Heart left ventricle (tissue), 16 donors: ENCODE measurements around the gene CDK2. TPM values are rescaled to one million over a fixed set of nuclear protein-coding genes. Genes with fewer than 3 reads are reported as not detected.
"Not testable (repeated sequence)": the region's sequence is repeated elsewhere in the genome, so short reads cannot be mapped to it uniquely, and the experiment has no call there.

ENCODE experiments used
- ATAC-seq, 4 donors: fragments of 200-7000 bp; cut with Tn5 transposase; one replicate each; pipeline ENCODE4 v1.9.1; 2020 to 2022; ENCODE audit warnings: moderate library complexity in 4 of 4, mild to moderate bottlenecking in 3 of 4, moderate number of reproducible peaks in 1 of 4
- DNase-seq, 5 donors: peaks; one replicate each; pipeline ENCODE4 v3.0.0-alpha.2; 2020
- H3K27ac ChIP-seq, 12 donors: fragments of 200-600 bp; sonication (generic) in 4 of 12; one replicate each; pipeline versions ENCODE4 v1.5.0 to v1.8.0; 2016 to 2022; ENCODE audit warnings: mild to moderate bottlenecking in 2 of 12
- H3K27me3 ChIP-seq, 9 donors: fragments of 200-600 bp; sonication (generic) in 2 of 9; one replicate each; pipeline versions ENCODE4 v1.5.1 to v1.8.0; 2016 to 2022; ENCODE audit warnings: mild to moderate bottlenecking in 3 of 9
- H3K36me3 ChIP-seq, 9 donors: fragments of 200-600 bp; sonication (generic) in 2 of 9; one replicate each; pipeline versions ENCODE4 v1.5.0 to v1.8.0; 2018 to 2022; ENCODE audit warnings: mild to moderate bottlenecking in 2 of 9
- H3K4me1 ChIP-seq, 12 donors: fragments of 200-600 bp; sonication (generic) in 4 of 12; one replicate each; pipeline versions ENCODE4 v1.5.0 to v1.8.0; 2016 to 2022; ENCODE audit warnings: mild to moderate bottlenecking in 3 of 12
- H3K4me3 ChIP-seq, 12 donors: fragments of 200-600 bp; sonication (generic) in 4 of 12; one replicate each; pipeline versions ENCODE4 v1.5.0 to v1.8.0; 2017 to 2022; ENCODE audit warnings: mild to moderate bottlenecking in 9 of 12, moderate library complexity in 4 of 12
- H3K9me3 ChIP-seq, 12 donors: fragments of 200-600 bp; sonication (generic) in 4 of 12; one replicate each; pipeline versions ENCODE4 v1.5.0 to v1.8.0; 2016 to 2022; ENCODE audit warnings: mild to moderate bottlenecking in 1 of 12
- CTCF ChIP-seq, 12 donors: fragments of 200-600 bp; sonication (generic) in 4 of 12; IDR thresholded peaks; one replicate each; pipeline versions ENCODE4 v1.5.0 to v1.8.0; 2018 to 2022; ENCODE audit warnings: antibody characterized with exemption in 12 of 12, mild to moderate bottlenecking in 5 of 12
- POLR2A ChIP-seq, 2 donors: fragments of 450-650 bp; IDR thresholded peaks; one replicate each; pipeline ENCODE4 v1.6.1; 2017; ENCODE audit warnings: antibody characterized with exemption in 2 of 2, mild to moderate bottlenecking in 2 of 2, moderate library complexity in 2 of 2
- WGBS, 4 donors: extraction: QIAGEN DNeasy Blood & Tissue Kit in 2 of 4; methylation state at CpG; one replicate each; pipeline versions ENCODE4 v1.1.5 to v1.1.7; 2013 to 2018; 5-methylcytosine and 5-hydroxymethylcytosine counted together
- intact Hi-C, 10 donors: fragments of 100-400 bp; cut with DNase I; formaldehyde crosslinking; loops; one replicate each; pipeline versions ENCODE4 v1.11.1 to v1.14.2; 2022
- polyA plus RNA-seq, 2 donors: library from polyadenylated mRNA; stranded (reverse); fragments of 200-250 nt; gene quantifications; one replicate each; pipeline ENCODE4 v1.2.3, GENCODE V29; 2013
- total RNA-seq, 9 donors: library from RNA; depleted of rRNA in 2 of 9; stranded (reverse); fragments of >200 nt in 2 of 9; fragmentation: NEBNext Ultra II Directional in 3 of 9; extraction: Animal tissue kit (Norgen Biotek cat#: 25700) in 3 of 9; gene quantifications; one replicate each; pipeline versions ENCODE4 v1.1.0 to v1.2.4, GENCODE V29; 2016 to 2023
- donor health status: ischemic (EF 13 %, LVEDD 7.1; RV severe dilation, severe dysfunction).
- donor health status: healthy with polysubstance abuse.
- donor health status: DM: no; HTN: yes; CAD: no.
- donor health status: DM: no; HTN: no; CAD: no.
- donor health status: ischemic (EF 25% LVEDD 6.9; RV normal size, moderate dysfunction).
- donor health status: ischemic (EF 25% LVEDD 5.7; RV mildly dilated, moderate dysfunction).
- donor health status: healthy.
- donor health status: DM: yes; HTN: yes; CAD: no.
- donor health status: ischemic (EF 35%, LVEDD 5.7; RV mildly dilated, moderate dysfunction).
- donor health status: nonischemic (EF 11% LVEDD 7.7; RV severe dilation, severe dysfunction).
- donor health status: DM: yes; HTN: yes; CAD: no.
- donor health status: PGD.
- donor health status: ischemic (EF 29% LVEDD 5.4; RV normal size, mild dysfunction).
- donor health status: nonischemic (EF 23%, LVEDD 6.1; RV moderate dilation, normal function).

Gene CDK2
- total and polyA plus RNA-seq, 11 donors, result 3.7 to 23.5 (median 11.3) TPM

GRCh38 chr12:55982319-55982936 is 15.8 kb downstream of the CDK2 start:
- intact Hi-C loops, result no loop called here
- Histone ChIP-seq H3K9me3 (no peaks in the 10 kb centered on the region), H3K27me3 (no peaks in the 10 kb centered on the region), H3K36me3 (peaks cover 0 to 82% (median 64%) of the 10 kb centered on the region in 9 donors), H3K27ac (no peak overlapping the region), H3K4me3 (no peak overlapping the region), H3K4me1 (peaks cover 0 to 27% (median 4%) of the 10 kb centered on the region in 12 donors)
- ATAC-seq, result no peak
- DNase-seq, result no peak
- no peak for TF ChIP-seq POLR2A (IDR thresholded peaks at IDR 0.05)
- no peak for TF ChIP-seq CTCF (IDR thresholded peaks at IDR 0.05)
- 60 to 74% (median 64%) methylated on average over 3 of the region's 3 CpGs for WGBS, 4 donors

GRCh38 chr12:55983232-55983842 is 16.7 kb downstream of the CDK2 start:
- Histone ChIP-seq H3K4me3 (no peak overlapping the region), H3K27me3 (no peaks in the 10 kb centered on the region), H3K9me3 (no peaks in the 10 kb centered on the region), H3K4me1 (peaks cover 0 to 18% (median 0%) of the 10 kb centered on the region in 12 donors), H3K27ac (no peak overlapping the region), H3K36me3 (peaks cover 4 to 90% (median 73%) of the 10 kb centered on the region in 9 donors)
- intact Hi-C loops, result no loop called here
- no peak for DNase-seq
- 61 to 74% (median 68%) methylated on average over 4 of the region's 4 CpGs for WGBS, 4 donors
- no peak for TF ChIP-seq CTCF (IDR thresholded peaks at IDR 0.05)
- TF ChIP-seq POLR2A (IDR thresholded peaks at IDR 0.05), result no peak
- peak in 2 of 4 donors; percentile 41 for ATAC-seq

- Histone ChIP-seq H3K27me3 (no peaks in the 10 kb centered on the region), H3K36me3 (peaks cover 4 to 93% (median 85%) of the 10 kb centered on the region in 9 donors), H3K4me1 (peaks cover 0 to 17% (median 0%) of the 10 kb centered on the region in 12 donors), H3K4me3 (no peak overlapping the region), H3K9me3 (no peaks in the 10 kb centered on the region), H3K27ac (no peak overlapping the region)
- intact Hi-C loops, result no loop called here
- WGBS, 4 donors, result 57 to 64% (median 60%) methylated on average over 2 of the region's 2 CpGs
- no peak for TF ChIP-seq POLR2A (IDR thresholded peaks at IDR 0.05)
- TF ChIP-seq CTCF (IDR thresholded peaks at IDR 0.05), result no peak
- ATAC-seq (no peak), DNase-seq (no peak)
These were observed 18.2 kb downstream of the CDK2 start for GRCh38 chr12:55984861-55985260.

GRCh38 chr12:55985341-55985740 is 18.7 kb downstream of the CDK2 start:
- TF ChIP-seq POLR2A (IDR thresholded peaks at IDR 0.05), result no peak
- TF ChIP-seq CTCF (IDR thresholded peaks at IDR 0.05), result no peak
- H3K4me1 ChIP-seq, result peaks cover 0 to 17% (median 0%) of the 10 kb centered on the region in 12 donors
- intact Hi-C loops, result no loop called here
- H3K27me3 ChIP-seq, result no peaks in the 10 kb centered on the region
- peaks cover 4 to 95% (median 85%) of the 10 kb centered on the region in 9 donors for H3K36me3 ChIP-seq
- no peaks in the 10 kb centered on the region for H3K9me3 ChIP-seq
- 87 to 91% (median 90%) methylated on average over 4 of the region's 4 CpGs for WGBS, 4 donors
- no peak overlapping the region for H3K4me3 ChIP-seq
- DNase-seq (no peak), ATAC-seq (no peak)
- H3K27ac ChIP-seq, result no peak overlapping the region

- intact Hi-C loops, H3K4me3 ChIP-seq, H3K27ac ChIP-seq, H3K27me3 ChIP-seq, ATAC-seq, H3K9me3 ChIP-seq, DNase-seq: not testable (repeated sequence)
- 93 to 96% (median 94%) methylated on average over 7 of the region's 7 CpGs for WGBS, 4 donors
- peaks cover 4 to 95% (median 87%) of the 10 kb centered on the region in 9 donors for H3K36me3 ChIP-seq
- peaks cover 0 to 17% (median 0%) of the 10 kb centered on the region in 12 donors for H3K4me1 ChIP-seq
These were observed 19.3 kb downstream of the CDK2 start for GRCh38 chr12:55985976-55986375.
